Stimulated activated effector memory CD8-positive, alpha-beta T cell treated with anti-CD3 and anti-CD28 coated beads, Interleukin-12 subunit alpha, Interleukin-12 subunit beta, amount 100 ng/mL, for 72 hours (primary cell): Measurements from ENCODE around the gene ST3GAL5.

ENCODE experiments used
- ATAC-seq: fragments of 150-1000 bp; cut with Tn5 transposase; 2 replicates; pipeline ENCODE4 v1.10.0; 2021
- DNase-seq, 2 donors: peaks; one replicate each; pipeline ENCODE4 v3.0.0; 2021 to 2022; ENCODE audit warnings: low spot score in 2 of 2
- H3K27ac Mint-ChIP-seq: one replicate; pipeline ENCODE4 v1.8.0; 2022; ENCODE audit warnings: mild to moderate bottlenecking, mixed read lengths
- H3K36me3 Mint-ChIP-seq: one replicate; pipeline ENCODE4 v1.8.0; 2022; ENCODE audit warnings: mild to moderate bottlenecking, mixed read lengths
- H3K4me1 Mint-ChIP-seq: one replicate; pipeline ENCODE4 v1.8.0; 2022; ENCODE audit warnings: mixed read lengths
- H3K4me3 Mint-ChIP-seq: one replicate; pipeline ENCODE4 v1.8.0; 2022; ENCODE audit warnings: mild to moderate bottlenecking, mixed read lengths
- H3K9me3 Mint-ChIP-seq: one replicate; pipeline ENCODE4 v1.8.0; 2022; ENCODE audit warnings: mixed read lengths

Gene ST3GAL5

DNA sequence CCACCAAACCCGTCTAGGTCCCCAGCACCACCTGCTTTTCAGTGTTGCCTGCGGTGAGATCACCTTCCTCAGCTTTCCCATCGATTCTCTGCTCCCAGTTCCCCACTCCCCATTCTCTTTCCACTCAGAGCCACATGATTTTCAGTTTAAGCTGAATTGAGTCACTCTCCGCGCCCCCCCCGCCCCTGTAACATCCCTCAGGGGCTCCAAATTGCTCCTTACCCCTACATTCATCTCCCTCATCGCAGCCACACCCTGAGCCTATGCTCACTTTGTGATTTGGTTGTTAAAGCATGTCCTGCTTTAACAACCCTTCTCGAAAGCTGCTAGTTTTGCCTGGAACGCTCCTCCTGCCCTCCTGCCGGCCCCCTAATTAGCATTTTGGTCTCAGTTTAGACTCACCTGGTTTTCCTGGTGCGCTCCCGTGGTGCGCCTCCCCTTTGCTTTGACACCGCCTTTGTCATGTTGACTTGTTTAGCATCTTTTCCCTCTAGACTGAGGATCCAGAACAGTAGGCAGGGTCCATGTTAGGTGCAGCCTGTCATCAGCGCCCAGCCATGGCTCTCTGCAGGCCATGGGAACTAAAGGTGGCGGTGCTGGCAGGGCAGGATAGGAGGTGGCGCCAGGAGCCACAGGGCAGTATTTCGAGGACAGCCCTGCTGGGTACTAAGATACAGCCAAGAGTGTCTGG, 60.8 kb downstream of the ST3GAL5 start:
- peak overlapping the region; percentile 75 for H3K27ac Mint-ChIP-seq
- ATAC-seq, result no peak
- no peaks in the 10 kb centered on the region for H3K9me3 Mint-ChIP-seq
- no peaks in the 10 kb centered on the region for H3K36me3 Mint-ChIP-seq
- no peak for DNase-seq
- H3K4me1 Mint-ChIP-seq, result peaks cover 41% of the 10 kb centered on the region
- H3K4me3 Mint-ChIP-seq, result peak overlapping the region; percentile 27

DNA sequence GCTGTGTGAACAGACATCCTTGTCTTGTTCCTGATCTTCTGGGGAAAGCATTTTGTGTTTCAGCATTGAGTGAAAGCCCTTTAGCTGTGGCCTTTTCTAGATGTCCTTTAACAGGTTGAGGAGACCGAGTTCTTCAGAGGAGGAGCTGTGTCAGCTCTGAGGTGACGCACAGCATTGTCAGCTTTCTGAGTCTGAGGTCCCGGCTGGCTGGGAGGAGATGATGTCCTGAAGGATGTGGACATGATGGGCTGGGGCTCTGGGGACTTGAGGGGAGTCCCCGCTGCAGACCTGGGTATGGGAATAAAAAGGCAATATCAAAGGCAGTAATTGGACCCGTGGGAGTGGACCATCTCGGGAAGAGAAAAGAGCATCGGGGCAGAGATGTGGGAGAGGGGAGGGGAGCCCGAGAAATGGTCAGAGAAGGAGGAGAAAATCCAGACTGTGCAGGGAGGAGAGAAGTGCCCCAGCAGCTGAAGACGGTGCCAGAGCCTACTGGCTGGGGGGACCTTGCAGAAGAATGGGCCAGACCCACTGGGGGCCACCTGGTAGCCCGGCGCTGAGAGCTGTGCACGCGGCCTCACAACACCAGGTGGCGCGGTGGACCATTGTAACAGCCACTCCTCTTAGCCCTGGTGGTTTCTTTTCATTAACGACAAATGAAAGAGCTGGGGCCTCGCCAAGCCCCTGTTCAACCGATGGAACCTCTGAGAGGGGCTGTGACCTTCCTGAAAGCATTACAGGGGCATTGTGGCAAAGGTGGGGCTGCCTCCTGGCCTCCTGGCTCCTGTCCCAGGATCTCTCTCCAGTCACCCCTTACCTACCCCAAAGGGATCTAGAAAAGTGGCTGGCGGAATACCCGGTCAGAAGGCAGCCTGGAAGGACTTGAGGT, 61.6 kb downstream of the ST3GAL5 start:
- Mint-ChIP-seq H3K27ac (peak overlapping the region; percentile 75), H3K4me1 (peaks cover 40% of the 10 kb centered on the region), H3K9me3 (no peaks in the 10 kb centered on the region), H3K4me3 (peak overlapping the region; percentile 27), H3K36me3 (no peaks in the 10 kb centered on the region)
- peak; percentile 78 to 90 for DNase-seq
- ATAC-seq, result peak; percentile 94

DNA sequence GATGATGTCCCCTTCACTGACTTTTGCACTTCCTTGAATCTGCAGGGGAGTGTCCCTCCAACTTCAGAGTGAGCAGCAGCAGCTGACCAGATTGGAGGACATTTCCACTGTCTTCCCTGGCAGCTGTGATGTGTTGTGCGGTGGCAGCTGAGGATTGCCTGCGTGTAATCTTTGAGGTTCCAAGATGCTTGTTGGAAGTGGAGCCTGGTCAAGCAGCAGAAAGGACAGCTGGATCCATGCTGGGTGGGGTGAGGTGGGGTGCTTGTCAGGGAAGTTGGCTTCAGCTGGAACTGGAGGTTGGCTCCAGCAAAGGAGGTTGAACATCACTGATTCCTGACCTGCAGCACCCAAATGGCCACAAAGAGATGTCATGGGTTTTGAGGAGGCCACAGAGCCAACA, 64.8 kb downstream of the ST3GAL5 start:
- Mint-ChIP-seq H3K4me3 (no peak overlapping the region), H3K36me3 (no peaks in the 10 kb centered on the region), H3K9me3 (no peaks in the 10 kb centered on the region), H3K4me1 (peaks cover 17% of the 10 kb centered on the region), H3K27ac (no peak overlapping the region)
- ATAC-seq (no peak), DNase-seq (no peak)

DNA sequence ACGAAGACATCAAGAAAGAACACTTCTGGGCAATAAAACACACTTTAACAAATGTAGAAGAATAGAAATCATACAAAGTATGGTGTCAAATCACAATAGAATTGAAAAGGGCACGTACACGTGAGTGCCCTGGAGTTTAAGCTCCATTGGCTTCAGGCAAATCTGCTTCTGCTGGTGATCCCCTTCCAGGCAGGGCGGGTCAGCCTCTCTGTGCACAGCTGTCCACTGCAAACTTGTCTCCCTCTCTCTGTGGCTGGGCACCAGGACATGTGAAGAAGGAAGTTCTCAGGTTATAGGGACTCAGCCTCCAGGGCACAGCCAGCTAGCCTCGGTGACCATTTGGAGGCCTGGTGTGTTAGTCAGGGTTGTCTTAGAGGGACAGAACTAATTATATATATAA, 66.0 kb downstream of the ST3GAL5 start:
- Mint-ChIP-seq H3K36me3 (no peaks in the 10 kb centered on the region), H3K4me1 (peaks cover 11% of the 10 kb centered on the region), H3K27ac (no peak overlapping the region), H3K4me3 (no peak overlapping the region), H3K9me3 (no peaks in the 10 kb centered on the region)
- DNase-seq (peak in 1 of 2 donors; percentile 47), ATAC-seq (no peak)

DNA sequence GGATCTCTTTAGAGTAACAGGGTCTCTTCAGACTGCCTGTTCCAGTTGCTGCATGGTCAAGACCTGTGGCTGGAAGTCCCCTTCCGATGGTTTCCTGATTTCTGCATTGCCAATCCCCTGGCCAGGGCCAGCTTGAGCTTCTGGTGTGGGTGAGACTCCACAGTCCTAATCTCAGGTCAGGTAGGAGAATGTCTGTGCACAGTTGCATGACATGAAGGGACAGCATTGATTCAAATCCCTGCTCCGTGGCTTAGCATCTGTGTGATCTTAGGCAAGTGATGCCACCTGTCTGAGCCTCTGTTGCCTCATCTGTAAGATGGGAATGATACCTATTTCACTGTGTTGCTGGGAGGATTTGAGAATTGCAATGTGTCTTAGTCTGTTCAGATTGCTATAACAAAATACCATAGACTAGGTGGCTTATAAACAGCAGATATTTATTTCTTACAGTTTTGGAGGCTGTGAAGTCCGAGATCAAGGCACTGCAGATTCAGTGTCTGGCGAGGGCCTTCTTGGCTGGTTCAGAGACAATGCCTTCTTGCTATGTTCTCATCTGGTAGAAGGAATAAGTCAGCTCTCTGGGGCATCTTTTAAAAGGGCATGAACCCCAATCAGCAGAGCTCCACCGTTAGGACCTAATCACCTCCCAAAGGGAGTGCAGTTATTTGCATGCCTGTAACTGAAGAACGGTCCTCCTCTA, 68.8 kb downstream of the ST3GAL5 start:
- Mint-ChIP-seq H3K9me3 (no peaks in the 10 kb centered on the region), H3K4me3 (no peak overlapping the region), H3K36me3 (no peaks in the 10 kb centered on the region), H3K4me1 (no peaks in the 10 kb centered on the region), H3K27ac (no peak overlapping the region)
- peak in 1 of 2 donors; percentile 44 for DNase-seq
- ATAC-seq, result no peak

DNA sequence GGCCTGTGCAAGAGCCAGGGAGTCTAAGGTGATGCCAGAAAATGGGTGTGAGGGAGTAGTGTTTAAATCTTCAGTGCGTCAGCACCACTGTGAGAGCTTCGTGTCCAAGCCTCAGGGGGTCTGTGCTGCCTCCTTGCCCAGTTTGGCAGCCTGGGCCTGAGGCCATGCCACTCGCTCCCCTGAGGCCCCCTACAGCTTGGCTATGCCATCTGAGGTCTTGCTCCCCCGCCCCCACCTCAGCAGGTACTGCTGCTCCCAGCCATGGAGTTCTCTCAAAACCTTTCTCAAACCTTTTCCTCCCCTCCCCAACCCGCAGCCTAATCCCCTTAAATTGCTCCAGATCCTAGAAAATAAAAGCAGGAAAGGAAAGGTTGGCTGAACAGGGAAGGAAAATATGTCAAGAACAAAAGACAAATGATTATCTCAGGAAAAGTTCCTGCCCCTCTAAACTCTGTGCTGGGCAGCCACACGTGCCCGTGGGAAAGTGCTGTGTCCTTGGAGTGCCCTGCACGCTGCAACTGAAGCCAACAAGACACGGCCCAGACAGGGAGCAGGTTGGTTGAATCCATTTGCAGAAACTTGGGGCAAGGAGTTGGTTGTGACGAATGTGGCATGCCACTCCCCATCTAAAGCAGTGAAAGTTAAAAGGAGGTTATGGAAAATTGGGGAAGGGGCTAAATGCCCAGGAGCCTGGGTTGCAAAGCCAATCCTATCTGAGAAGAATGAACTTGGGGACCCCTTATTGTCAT, 73.8 kb downstream of the ST3GAL5 start:
- no peak overlapping the region for H3K4me3 Mint-ChIP-seq

DNA sequence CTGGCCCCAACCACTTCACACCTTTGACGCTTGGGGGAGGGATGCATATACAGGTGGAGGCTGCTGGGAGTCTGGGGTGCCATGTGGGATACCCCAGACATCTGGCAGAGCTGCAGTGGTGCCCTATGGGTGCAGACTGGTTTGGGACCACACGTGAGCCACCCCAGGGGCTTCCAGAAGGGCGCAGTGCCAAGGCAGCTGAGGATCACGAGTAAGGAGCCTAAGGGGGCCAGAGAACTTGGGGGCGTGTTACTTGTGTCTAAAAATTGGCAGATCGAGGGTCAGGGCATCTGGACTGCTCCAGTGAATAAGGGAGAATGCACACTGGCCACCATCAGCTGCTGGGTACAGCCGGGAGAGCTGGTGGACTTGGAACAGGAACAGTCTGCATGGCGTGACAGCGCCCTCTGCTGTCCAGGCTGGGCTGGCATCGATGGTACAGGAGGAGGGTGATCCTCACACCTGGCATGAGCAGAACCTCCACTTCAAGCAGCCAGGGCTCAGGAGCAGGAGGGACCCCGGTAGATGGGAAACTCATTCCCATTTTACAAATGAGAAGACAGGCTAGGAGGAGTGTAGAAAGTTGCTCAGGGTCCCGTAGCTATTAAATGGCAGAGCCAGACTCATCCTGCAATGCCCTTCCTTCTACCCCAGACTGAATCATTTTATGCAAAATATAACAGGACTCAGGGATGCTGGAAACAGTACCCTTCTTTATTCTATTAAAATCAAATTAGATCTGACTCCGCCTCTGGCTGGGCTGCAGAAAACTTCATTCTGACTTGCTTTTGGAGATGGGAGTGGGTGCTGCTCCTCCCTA, 74.6 kb downstream of the ST3GAL5 start:
- no peaks in the 10 kb centered on the region for H3K36me3 Mint-ChIP-seq
- DNase-seq (peak; percentile 86 to 90), ATAC-seq (peak; percentile 92)
- H3K27ac Mint-ChIP-seq, result no peak overlapping the region
- no peaks in the 10 kb centered on the region for H3K9me3 Mint-ChIP-seq
- peaks cover 13% of the 10 kb centered on the region for H3K4me1 Mint-ChIP-seq
- no peak overlapping the region for H3K4me3 Mint-ChIP-seq

More for the DNA sequence above, 73.8 kb downstream of the ST3GAL5 start:
- H3K4me1 Mint-ChIP-seq, result peaks cover 13% of the 10 kb centered on the region
- DNase-seq (peak in 1 of 2 donors; percentile 33), ATAC-seq (no peak)
- no peaks in the 10 kb centered on the region for H3K9me3 Mint-ChIP-seq
- H3K36me3 Mint-ChIP-seq, result no peaks in the 10 kb centered on the region
- H3K27ac Mint-ChIP-seq, result no peak overlapping the region

DNA sequence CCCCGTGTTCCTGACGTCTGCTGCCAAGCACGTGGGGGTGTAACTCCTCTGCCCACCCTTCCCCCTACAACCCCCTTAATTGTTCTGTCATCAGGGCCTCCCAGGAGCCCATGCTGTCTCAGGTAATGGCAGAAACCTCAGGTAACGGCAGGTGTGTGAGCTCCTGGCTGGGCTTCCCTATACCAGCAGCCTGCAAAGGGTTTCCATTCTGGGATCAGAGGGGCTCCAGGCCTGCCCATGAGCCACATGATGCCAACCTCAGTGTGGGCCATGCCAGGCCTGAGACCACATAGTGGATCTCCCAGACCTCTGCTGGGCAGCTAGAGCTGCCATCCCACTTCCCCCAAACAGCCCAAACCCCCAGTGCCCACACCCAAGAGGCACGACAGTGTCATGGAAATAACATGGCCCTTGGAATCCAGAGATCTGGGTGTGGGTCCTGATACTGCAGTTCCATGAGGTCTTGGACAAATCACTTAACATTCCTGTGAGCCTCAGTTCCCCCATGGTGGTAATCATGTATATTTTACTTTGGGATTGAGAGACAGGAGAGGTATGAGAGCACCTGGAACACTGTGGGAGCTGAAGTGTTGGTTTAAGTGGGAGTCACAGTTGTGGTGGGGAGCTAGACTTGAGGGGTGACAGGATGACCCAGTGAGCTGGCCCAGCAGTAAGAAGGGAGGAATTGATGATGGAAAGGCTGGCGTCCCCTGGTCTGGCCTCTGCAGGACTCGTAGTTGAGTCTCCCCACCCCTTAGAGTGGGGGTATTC, 75.4 kb downstream of the ST3GAL5 start:
- DNase-seq, result peak in 1 of 2 donors; percentile 50
- Mint-ChIP-seq H3K4me1 (peaks cover 13% of the 10 kb centered on the region), H3K36me3 (no peaks in the 10 kb centered on the region), H3K4me3 (no peak overlapping the region), H3K9me3 (no peaks in the 10 kb centered on the region), H3K27ac (no peak overlapping the region)
- ATAC-seq, result no peak

DNA sequence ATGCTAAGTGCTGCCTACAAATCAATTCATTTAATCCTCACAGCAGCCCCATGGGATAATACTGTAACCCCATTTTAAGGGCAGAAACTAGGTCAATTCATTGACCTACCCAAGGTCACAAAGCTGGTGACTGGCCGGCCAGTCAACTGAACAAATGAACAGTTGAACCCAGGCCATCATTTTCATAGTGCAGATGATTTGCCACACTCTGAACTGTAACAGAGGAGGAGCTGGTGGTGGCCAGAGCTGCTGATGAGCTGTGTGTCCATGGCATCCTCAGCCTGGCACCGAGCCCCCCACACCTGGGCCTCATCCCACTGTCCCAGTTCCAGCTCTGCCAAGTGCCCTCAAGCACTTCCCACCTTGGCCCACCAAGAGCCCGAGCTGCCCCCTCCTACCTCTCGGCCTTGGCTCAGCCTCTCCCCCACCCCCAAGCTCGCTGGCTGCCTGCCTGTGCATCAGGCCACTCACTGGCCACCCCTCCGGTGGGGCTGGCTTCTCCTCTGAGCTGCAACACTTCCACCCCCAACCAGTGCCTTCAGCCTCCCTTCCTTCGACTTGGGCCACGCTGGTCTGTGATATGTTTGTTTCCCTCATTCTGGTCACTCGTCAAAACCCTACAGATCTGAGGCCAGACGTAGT, 76.6 kb downstream of the ST3GAL5 start:
- Mint-ChIP-seq H3K9me3 (no peaks in the 10 kb centered on the region), H3K4me1 (peaks cover 13% of the 10 kb centered on the region), H3K27ac (no peak overlapping the region), H3K4me3 (no peak overlapping the region), H3K36me3 (no peaks in the 10 kb centered on the region)
- no peak for ATAC-seq
- peak in 1 of 2 donors; percentile 38 for DNase-seq

DNA sequence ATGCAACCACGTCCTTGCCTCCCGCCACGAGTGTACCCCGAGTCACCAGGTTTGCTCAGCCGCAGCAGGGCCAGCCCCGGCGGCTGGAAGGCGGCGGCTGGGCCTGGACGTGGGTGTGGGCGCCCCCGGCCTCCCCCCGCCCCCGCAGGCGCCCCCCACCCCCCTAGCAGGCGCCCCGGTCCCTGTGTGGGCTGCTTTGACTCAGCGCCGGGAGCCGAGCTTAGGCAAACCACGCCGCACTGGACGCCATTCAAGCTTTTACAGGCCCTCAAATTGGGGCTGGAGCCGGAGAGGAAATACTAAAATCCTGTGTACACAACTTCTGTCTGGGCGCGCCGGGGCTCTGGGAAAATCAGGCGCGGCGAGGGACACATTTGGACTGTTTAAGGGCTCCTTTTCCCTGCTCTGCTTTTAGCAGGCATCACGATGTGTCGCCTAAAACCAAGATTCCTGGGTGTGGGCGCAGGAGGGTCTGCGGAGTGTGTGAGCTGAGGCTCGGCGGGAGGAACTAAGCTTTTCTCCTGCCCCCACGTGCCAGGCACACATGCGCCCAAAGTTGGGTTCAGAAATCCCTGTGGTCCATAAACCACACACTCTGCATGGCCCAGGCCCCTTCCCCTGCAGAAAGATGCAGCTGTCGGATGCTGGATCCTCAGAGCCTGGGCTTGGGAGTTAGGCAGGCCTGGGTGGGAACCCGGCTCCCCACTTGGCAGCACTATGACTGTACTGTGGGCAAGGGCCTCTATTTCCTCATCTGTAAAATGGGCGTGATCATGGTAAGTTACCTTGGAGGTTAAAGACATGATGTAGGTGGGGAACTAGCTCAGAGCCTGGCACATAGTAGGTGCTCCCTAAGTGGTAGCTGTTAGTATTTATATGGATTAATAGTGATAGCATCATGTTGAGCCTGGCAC, 77.4 kb downstream of the ST3GAL5 start:
- DNase-seq, result peak in 1 of 2 donors; percentile 40
- Mint-ChIP-seq H3K9me3 (no peaks in the 10 kb centered on the region), H3K4me3 (no peak overlapping the region), H3K4me1 (peaks cover 13% of the 10 kb centered on the region), H3K36me3 (no peaks in the 10 kb centered on the region), H3K27ac (no peak overlapping the region)
- no peak for ATAC-seq

DNA sequence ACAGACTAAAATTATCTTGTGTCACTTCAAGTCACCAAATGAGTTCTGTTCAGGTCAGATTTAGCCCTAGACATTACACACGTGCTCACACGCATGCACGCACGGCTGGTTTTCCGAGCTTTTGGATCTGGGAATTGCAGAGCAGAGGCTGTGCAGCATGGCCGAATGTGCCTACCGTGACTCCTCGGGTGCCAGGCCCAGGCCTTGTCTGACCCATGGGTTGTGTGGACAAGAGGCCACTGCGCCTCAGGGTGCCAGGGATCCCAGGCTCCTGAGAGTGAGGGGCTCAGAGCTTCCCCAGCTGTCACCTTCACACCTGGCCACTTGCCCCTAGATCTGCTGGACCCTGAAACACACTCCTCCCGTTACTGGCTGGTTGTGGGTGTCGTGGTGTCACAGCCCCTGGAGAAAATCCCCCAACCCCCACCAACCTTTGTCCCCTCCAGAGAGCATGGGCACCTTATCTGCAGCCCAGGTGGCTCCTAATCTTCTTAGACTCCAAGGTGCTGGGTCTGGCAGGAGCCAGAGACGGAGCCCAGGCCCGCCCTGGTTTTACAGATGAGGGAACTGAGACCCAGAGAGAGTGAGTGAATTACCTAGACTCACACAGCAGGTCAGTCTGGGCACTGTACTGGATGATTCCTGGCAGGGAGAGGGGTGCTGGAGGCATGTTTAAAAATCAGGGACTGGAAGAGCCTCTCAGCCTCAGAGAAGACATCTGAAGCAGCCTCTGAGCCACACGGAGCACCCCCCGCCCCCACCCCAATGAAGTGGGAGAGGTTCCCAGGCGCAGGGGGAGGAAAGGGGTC, 78.2 kb downstream of the ST3GAL5 start:
- no peak for ATAC-seq
- no peak overlapping the region for H3K4me3 Mint-ChIP-seq
- H3K9me3 Mint-ChIP-seq, result no peaks in the 10 kb centered on the region
- no peak overlapping the region for H3K27ac Mint-ChIP-seq
- DNase-seq, result peak in 1 of 2 donors; percentile 46
- peaks cover 13% of the 10 kb centered on the region for H3K4me1 Mint-ChIP-seq
- H3K36me3 Mint-ChIP-seq, result no peaks in the 10 kb centered on the region

DNA sequence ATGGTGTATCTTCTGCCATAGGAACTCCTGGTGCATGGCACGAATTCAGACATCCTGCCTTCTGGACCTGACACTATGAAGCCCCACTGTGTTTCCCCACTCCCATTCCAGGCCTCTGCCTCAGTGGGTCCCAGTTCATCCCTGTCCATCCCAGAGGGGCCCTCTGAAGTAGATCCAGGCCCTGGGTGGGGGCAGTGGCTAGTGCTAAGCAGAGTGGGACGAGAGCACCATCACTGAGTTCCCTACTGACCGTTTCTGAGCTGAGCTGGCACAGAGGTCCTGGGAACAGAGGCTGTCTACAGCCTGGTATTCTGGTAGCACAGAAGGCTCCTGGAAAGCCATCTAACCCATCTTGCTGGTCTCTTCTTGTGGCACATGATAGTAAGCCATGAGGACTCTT, 81.0 kb downstream of the ST3GAL5 start:
- ATAC-seq, result no peak
- H3K27ac Mint-ChIP-seq, result no peak overlapping the region
- no peak for DNase-seq
- H3K9me3 Mint-ChIP-seq, result no peaks in the 10 kb centered on the region
- H3K4me1 Mint-ChIP-seq, result peaks cover 14% of the 10 kb centered on the region
- no peaks in the 10 kb centered on the region for H3K36me3 Mint-ChIP-seq
- H3K4me3 Mint-ChIP-seq, result no peak overlapping the region
